HEK293 (cell line): ENCODE data around the gene UCHL3.

Source experiments
- CTCF ChIP-seq: fragments of 450-650 bp; formaldehyde crosslinking; IDR thresholded peaks from 2 replicates; pipeline ENCODE4 v1.5.1; 2016; ENCODE audit warnings: missing biosample characterization, missing genetic modification characterization
- WT1 ChIP-seq: fragments of 450-650 bp; formaldehyde crosslinking; IDR thresholded peaks from 2 replicates; pipeline ENCODE4 v1.5.1; 2016; ENCODE audit warnings: missing biosample characterization, missing genetic modification characterization
- ZNF132 ChIP-seq: fragments of 450-650 bp; formaldehyde crosslinking; IDR thresholded peaks from 2 replicates; pipeline ENCODE4 v1.5.1; 2017; ENCODE audit warnings: missing biosample characterization, missing genetic modification characterization, borderline replicate concordance
- ZNF585B ChIP-seq: fragments of 450-650 bp; formaldehyde crosslinking; IDR thresholded peaks from 2 replicates; pipeline ENCODE4 v1.5.1; 2016; ENCODE audit warnings: missing biosample characterization, missing genetic modification characterization
- ZNF639 ChIP-seq: fragments of 450-650 bp; formaldehyde crosslinking; IDR thresholded peaks from 2 replicates; pipeline ENCODE4 v1.5.1; 2016; ENCODE audit warnings: missing biosample characterization, missing genetic modification characterization
- ZSCAN30 ChIP-seq: fragments of 450-650 bp; IDR thresholded peaks from 2 replicates; pipeline ENCODE4 v1.5.1; 2018; ENCODE audit warnings: missing biosample characterization, mild to moderate bottlenecking, missing genetic modification characterization, moderate library complexity

- TF ChIP-seq ZNF585B = no peak
- no peak for TF ChIP-seq ZNF639 (tag by site-specific recombination)
- no peak for TF ChIP-seq ZNF132 (tag by site-specific recombination)
- no peak for TF ChIP-seq CTCF (tag by site-specific recombination)
- no peak for TF ChIP-seq ZSCAN30 (tag by site-specific recombination)
- TF ChIP-seq WT1 (tag by site-specific recombination) = no peak
Observed at GRCh38 chr13:75643182-75643581, 93.6 kb downstream of the UCHL3 start.
